ENCODE measurements around the gene SLC39A5.
"Not testable (repeated sequence)": the region's sequence is repeated elsewhere in the genome, so short reads cannot be mapped to it uniquely, and the experiment has no call there.

SLC39A5 gene

DNA sequence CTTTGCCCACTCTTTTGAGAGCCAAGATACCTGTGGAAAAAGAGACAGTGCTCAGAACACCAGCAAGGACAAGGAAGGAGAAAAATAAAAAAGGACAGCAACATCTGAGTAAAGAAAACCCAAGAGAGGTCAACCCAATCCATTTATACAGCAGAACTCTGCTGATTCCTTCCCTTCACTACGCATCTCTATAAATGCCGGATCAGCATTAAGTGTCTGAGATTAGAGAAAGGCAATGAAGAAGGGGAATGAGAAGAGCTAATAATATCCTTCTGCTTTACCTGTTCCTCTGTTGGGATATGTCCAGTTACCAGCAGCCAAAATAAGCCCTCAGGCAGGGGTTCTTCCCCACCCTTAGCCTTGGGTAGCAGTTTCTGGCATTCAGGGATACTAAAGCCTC, 52.7 kb downstream of the SLC39A5 start:
- no peak for DNase-seq

- not testable (repeated sequence) for DNase-seq
Measured at GRCh38 chr12:56284263-56284662, 54.4 kb downstream of the SLC39A5 start.

DNA sequence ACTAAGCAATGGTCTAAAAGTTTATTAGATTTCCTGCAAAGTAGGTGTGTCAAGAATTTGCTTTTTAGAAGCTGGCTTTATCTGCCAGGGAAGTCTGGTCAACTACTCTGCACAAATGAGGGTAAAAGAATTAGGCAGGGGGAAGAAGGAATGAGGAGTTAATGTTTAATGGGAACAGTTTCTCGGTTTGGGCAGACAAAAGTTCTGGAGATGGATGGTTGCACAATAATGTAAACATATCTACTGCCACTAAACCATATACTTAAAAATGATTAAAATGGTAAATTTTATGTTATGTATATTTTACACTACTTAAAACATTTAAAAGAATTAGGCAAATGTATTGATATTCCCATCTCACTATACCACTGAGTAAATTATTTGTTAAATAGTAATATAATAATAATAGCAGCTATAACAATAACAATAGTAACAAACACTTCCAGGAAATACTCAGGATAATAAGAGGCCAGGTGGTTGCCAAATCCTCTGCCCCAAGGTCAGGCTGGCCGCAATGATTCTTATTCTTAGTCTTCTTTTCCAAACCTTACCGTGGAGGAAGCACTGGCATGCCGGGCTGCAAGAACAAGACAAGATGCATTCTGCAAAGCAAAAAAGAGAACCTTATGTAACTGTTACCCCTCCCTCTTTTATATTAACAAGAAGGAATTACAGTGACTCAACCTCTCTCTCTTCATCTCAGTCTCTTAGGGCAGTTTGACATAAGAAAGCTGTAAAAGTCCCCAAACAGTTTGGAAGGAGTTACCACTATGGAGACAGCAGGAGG, 56.4 kb downstream of the SLC39A5 start:
- no peak for DNase-seq

Measured in NCI-H82 (cell line).